B cell (primary cell): ENCODE results near the gene EXT2. TPM values are rescaled to one million over a fixed set of nuclear protein-coding genes. Genes with fewer than 3 reads are reported as not detected.

Source experiments
- ATAC-seq: fragments of 200-7000 bp; cut with Tn5 transposase; one replicate; pipeline ENCODE4 v1.10.0; 2021; ENCODE audit warnings: low read depth, mild to moderate bottlenecking, moderate number of reproducible peaks, moderate library complexity
- CTCF ChIA-PET: fragments of 350-600 bp; sonication (Branson Sonifier 250); formaldehyde crosslinking; loops from one replicate; lab custom pipeline; 2021; ENCODE audit warnings: antibody characterized with exemption, inconsistent platforms; lab: Charles Lee
- POLR2A ChIA-PET: fragments of 350-600 bp; sonication (Branson Sonifier 250); formaldehyde crosslinking; loops from one replicate; lab custom pipeline; 2021; ENCODE audit warnings: antibody characterized with exemption; lab: Charles Lee
- DNase-seq: peaks from one replicate; pipeline ENCODE4 v3.0.0; 2013
- H2AFZ ChIP-seq: 2 replicates; pipeline ENCODE4 v1.6.1; 2012; ENCODE audit warnings: mild to moderate bottlenecking, low read depth, low read length; ENCODE audit not compliant: insufficient read depth, poor library complexity, severe bottlenecking
- H3K27ac ChIP-seq, 2 donors: 1 replicate in 1 of 2; 2 replicates in 1 of 2; pipeline ENCODE4 v1.5.1; 2012 to 2013; ENCODE audit warnings: low read length in 2 of 2, mild to moderate bottlenecking in 2 of 2, moderate library complexity in 1 of 2
- H3K27me3 ChIP-seq, 4 experiments: fragments of 200-600 bp in 1 of 4; sonication (generic) in 1 of 4; replicated peaks in 1 of 4; 1 replicate in 2 of 4; 2 replicates in 2 of 4; pipeline versions ENCODE4 v1.6.1 to v1.7.0; 2013 to 2016; ENCODE audit warnings: low read length in 3 of 4, mild to moderate bottlenecking in 2 of 4, mixed read lengths in 1 of 4, moderate library complexity in 1 of 4; ENCODE audit not compliant: insufficient read depth in 4 of 4, control insufficient read depth in 3 of 4; ENCODE audit errors: control extremely low read depth in 1 of 4
- H3K36me3 ChIP-seq, 2 experiments: replicated peaks in 1 of 2; 1 replicate in 1 of 2; 2 replicates in 1 of 2; pipeline versions ENCODE4 v1.6.1 to v1.7.1; 2013; ENCODE audit warnings: low read length in 1 of 2; ENCODE audit not compliant: insufficient read depth in 2 of 2, control insufficient read depth in 1 of 2; ENCODE audit errors: control extremely low read depth in 1 of 2, extremely low read depth in 1 of 2
- H3K4me1 ChIP-seq, 2 donors: fragments of 200-600 bp in 1 of 2; sonication (generic) in 1 of 2; 1 replicate in 1 of 2; 2 replicates in 1 of 2; pipeline versions ENCODE4 v1.5.1 to v1.6.1; 2013 to 2017; ENCODE audit warnings: low read length in 2 of 2; ENCODE audit not compliant: control insufficient read depth in 2 of 2, insufficient read depth in 2 of 2
- H3K4me2 ChIP-seq: replicated peaks from 2 replicates; pipeline ENCODE3; 2012; ENCODE audit warnings: mild to moderate bottlenecking, low read depth, low read length; ENCODE audit not compliant: poor library complexity, severe bottlenecking
- H3K4me3 ChIP-seq, 5 experiments: fragments of 200-600 bp in 1 of 5; sonication (generic) in 1 of 5; 1 replicate in 3 of 5; 2 replicates in 2 of 5; pipeline versions ENCODE4 v1.5.1 to v1.7.0; 2011 to 2016; ENCODE audit warnings: low read length in 4 of 5, mild to moderate bottlenecking in 4 of 5, low read depth in 2 of 5, control low read depth in 1 of 5, moderate library complexity in 1 of 5; ENCODE audit not compliant: insufficient read depth in 1 of 5; ENCODE audit errors: control extremely low read depth in 1 of 5, extremely low read depth in 1 of 5
- H3K79me2 ChIP-seq: fragments of 200-600 bp; sonication (generic); one replicate; pipeline ENCODE4 v1.6.0; 2016; ENCODE audit warnings: low read length; ENCODE audit not compliant: control insufficient read depth, insufficient read depth
- H3K9ac ChIP-seq: fragments of 200-600 bp; sonication (generic); 2 replicates; pipeline ENCODE4 v1.6.1; 2017; ENCODE audit warnings: mild to moderate bottlenecking, low read length, moderate library complexity
- H3K9me3 ChIP-seq, 3 donors: one replicate each; pipeline versions ENCODE4 v1.6.1 to v1.7.1; 2013; ENCODE audit warnings: low read length in 2 of 3; ENCODE audit not compliant: control insufficient read depth in 2 of 3, insufficient read depth in 1 of 3; ENCODE audit errors: control extremely low read depth in 1 of 3
- H4K20me1 ChIP-seq: 2 replicates; pipeline ENCODE4 v1.6.0; 2012; ENCODE audit warnings: mild to moderate bottlenecking, low read length; ENCODE audit not compliant: insufficient read depth, control insufficient read depth, poor library complexity, severe bottlenecking
- H3K27ac Mint-ChIP-seq: one replicate; pipeline ENCODE4 v1.8.0; 2021; ENCODE audit warnings: mixed read lengths
- H3K27me3 Mint-ChIP-seq: one replicate; pipeline ENCODE4 v1.8.0; 2021; ENCODE audit warnings: mixed read lengths
- H3K4me1 Mint-ChIP-seq: one replicate; pipeline ENCODE4 v1.8.0; 2021; ENCODE audit warnings: mixed read lengths
- H3K4me3 Mint-ChIP-seq: one replicate; pipeline ENCODE4 v1.8.0; 2021; ENCODE audit warnings: mixed read lengths
- H3K9me3 Mint-ChIP-seq: one replicate; pipeline ENCODE4 v1.8.0; 2022; ENCODE audit warnings: mixed read lengths; ENCODE audit not compliant: insufficient read depth
- EZH2 ChIP-seq: IDR thresholded peaks from 2 replicates; pipeline ENCODE4 v1.6.1; 2012; ENCODE audit warnings: borderline replicate concordance, low read depth, mild to moderate bottlenecking, moderate library complexity, low read length; ENCODE audit not compliant: insufficient read depth, poor library complexity, severe bottlenecking
- WGBS: methylation state at CpG from one replicate; pipeline ENCODE4 v1.1.5; 2013; ENCODE audit warnings: missing lambda C conversion rate; ENCODE audit not compliant: insufficient coverage; 5-methylcytosine and 5-hydroxymethylcytosine counted together
- intact Hi-C: fragments of 100-400 bp; cut with micrococcal nuclease; formaldehyde crosslinking; loops from one replicate; pipeline ENCODE4 v1.10.0; 2022
- polyA plus RNA-seq: library from polyadenylated mRNA; depleted of rRNA; stranded (reverse); fragments of >200 nt; gene quantifications from 2 replicates; pipeline ENCODE4 v1.2.3, GENCODE V29; 2012
- total RNA-seq, 2 donors: library from RNA; stranded (reverse); fragments of 120-200 nt in 1 of 2; gene quantifications; 1 replicate in 1 of 2; 2 replicates in 1 of 2; pipeline versions ENCODE4 v1.2.3 to v1.2.4, GENCODE V29; 2013 to 2022
- TF ChIP-seq, protein P1 (sequence below): fragments of 200-600 bp; IDR thresholded peaks from one replicate; pipeline ENCODE4 v1.8.0; 2022; ENCODE audit warnings: antibody characterized with exemption, mild to moderate bottlenecking

Gene EXT2
- total and polyA plus RNA-seq, 2 donors (not counting 1 experiment from before 2014, with no cell fraction given) = 11.0 to 27.8 TPM

DNA sequence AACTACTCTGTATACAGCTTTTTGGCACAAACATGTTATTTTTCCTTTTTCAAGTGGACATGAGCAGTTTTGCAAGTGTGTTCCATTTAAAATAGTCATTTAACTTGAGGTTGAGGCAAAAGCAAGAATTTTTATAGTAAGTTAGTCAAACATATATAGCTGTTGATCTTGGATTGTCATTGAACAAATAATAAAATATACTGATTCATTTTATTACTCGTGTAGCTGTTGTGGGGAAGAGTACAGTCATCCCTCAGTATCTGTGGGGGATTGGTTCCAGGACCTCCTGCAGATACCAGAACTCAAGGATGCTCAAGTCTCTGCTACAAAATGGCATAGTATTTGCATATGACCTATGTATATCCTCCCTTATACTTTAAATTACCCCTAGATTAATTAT, 45.3 kb downstream of the EXT2 start:
- ChIA-PET CTCF (no interaction called here), POLR2A (no interaction called here)
- H3K27me3 Mint-ChIP-seq = no peaks in the 10 kb centered on the region
- no peak overlapping the region for H3K27ac ChIP-seq
- no peak overlapping the region for H3K4me3 Mint-ChIP-seq
- H3K27me3 ChIP-seq = no peaks in the 10 kb centered on the region
- peaks cover 0 to 26% of the 10 kb centered on the region in 2 experiments for H3K36me3 ChIP-seq
- H3K9me3 Mint-ChIP-seq = no peaks in the 10 kb centered on the region
- no peak overlapping the region for H3K4me3 ChIP-seq
- H3K9ac ChIP-seq = no peak overlapping the region
- no peak overlapping the region for H3K27ac Mint-ChIP-seq
- no peaks in the 10 kb centered on the region for H4K20me1 ChIP-seq
- H3K9me3 ChIP-seq = no peaks in the 10 kb centered on the region
- TF ChIP-seq, protein P1, sequence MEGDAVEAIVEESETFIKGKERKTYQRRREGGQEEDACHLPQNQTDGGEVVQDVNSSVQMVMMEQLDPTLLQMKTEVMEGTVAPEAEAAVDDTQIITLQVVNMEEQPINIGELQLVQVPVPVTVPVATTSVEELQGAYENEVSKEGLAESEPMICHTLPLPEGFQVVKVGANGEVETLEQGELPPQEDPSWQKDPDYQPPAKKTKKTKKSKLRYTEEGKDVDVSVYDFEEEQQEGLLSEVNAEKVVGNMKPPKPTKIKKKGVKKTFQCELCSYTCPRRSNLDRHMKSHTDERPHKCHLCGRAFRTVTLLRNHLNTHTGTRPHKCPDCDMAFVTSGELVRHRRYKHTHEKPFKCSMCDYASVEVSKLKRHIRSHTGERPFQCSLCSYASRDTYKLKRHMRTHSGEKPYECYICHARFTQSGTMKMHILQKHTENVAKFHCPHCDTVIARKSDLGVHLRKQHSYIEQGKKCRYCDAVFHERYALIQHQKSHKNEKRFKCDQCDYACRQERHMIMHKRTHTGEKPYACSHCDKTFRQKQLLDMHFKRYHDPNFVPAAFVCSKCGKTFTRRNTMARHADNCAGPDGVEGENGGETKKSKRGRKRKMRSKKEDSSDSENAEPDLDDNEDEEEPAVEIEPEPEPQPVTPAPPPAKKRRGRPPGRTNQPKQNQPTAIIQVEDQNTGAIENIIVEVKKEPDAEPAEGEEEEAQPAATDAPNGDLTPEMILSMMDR = no peak
- no peak for TF ChIP-seq EZH2
- no peak overlapping the region for H3K4me2 ChIP-seq
- no peaks in the 10 kb centered on the region for H3K79me2 ChIP-seq
- DNase-seq = no peak
- WGBS = no CpG with 5 or more reads among the region's 1 CpG
- no peak for ATAC-seq
- intact Hi-C loops = no loop called here
- H2AFZ ChIP-seq = no peak overlapping the region
- no peaks in the 10 kb centered on the region for H3K4me1 ChIP-seq
- H3K4me1 Mint-ChIP-seq = no peaks in the 10 kb centered on the region

DNA sequence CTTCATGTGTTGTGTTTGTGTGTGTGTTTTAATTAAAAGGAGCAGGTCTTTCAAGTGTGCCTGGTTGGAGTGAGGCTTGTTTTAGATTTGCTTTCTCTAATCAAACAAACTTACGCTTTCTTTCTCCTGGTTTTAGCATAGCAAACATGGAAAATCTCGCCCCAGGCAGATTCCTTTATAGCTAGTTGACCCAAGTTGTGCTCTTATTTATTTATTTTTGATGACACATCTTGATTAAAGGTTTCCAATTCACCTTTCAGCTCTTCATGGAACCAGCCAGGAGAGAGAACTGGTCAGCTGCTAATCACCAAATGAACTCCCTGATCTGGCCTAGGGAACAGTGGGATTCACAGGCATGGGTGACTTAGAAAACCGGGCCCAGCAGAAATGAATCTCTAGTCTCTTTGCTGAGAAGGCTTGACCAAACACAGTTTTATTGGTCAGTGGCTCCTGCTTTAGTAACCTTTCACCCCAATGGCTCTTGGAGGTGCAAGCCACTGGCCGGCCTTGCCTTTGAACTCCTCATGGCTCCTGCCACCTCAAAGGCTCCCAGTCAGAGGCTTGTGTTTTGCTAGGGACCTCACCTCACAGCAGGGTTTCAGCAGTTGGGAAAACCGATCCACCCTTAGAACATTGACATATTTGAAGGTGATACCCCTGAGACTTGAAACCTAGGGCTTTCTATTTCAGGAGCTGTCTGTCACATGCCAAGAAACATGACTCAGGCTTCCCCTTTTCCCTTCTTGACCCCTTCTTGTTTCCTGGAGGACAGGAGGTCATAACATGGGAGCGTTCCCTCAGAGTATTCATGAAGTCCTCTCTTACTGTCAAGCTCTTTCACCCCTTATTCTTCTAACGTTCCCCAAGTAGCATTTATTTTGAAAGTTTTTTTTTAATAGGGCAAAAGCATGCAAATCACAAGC, 48.8 kb downstream of the EXT2 start:
- Mint-ChIP-seq H3K4me1 (no peaks in the 10 kb centered on the region), H3K27me3 (no peaks in the 10 kb centered on the region), H3K27ac (no peak overlapping the region), H3K9me3 (no peaks in the 10 kb centered on the region), H3K4me3 (no peak overlapping the region)
- ChIA-PET CTCF (interaction anchor here (2.1 kb wide), 1 partner anchor 8 kb away, joined by 7 read pairs; no protein-coding TSS in a partner anchor), POLR2A (no interaction called here)
- Histone ChIP-seq H3K4me1 (no peaks in the 10 kb centered on the region), H3K9me3 (no peaks in the 10 kb centered on the region), H3K27me3 (no peaks in the 10 kb centered on the region), H3K4me3 (no peak overlapping the region), H3K36me3 (peaks cover 2 to 17% of the 10 kb centered on the region in 2 experiments), H3K27ac (no peak overlapping the region), H4K20me1 (no peaks in the 10 kb centered on the region), H3K79me2 (no peaks in the 10 kb centered on the region), H2AFZ (no peak overlapping the region), H3K9ac (no peak overlapping the region), H3K4me2 (no peak overlapping the region)
- no peak for DNase-seq
- no peak for ATAC-seq
- TF ChIP-seq, protein P1 = no peak
- no peak for TF ChIP-seq EZH2
- intact Hi-C loops = no loop called here
- 92% methylated on average over 4 of the region's 7 CpGs for WGBS
